ENCODE data around the gene NRXN3. TPM values are rescaled to one million over a fixed set of nuclear protein-coding genes. Genes with fewer than 3 reads are reported as not detected.

NRXN3 gene
- total and polyA plus RNA-seq, 2 of the 4 experiments (the other 2 are of a cell fraction) = 4.8 to 25.1 TPM

GRCh38 chr14:78535041-78535440 is 364.9 kb downstream of the NRXN3 start:
- Histone ChIP-seq H3K18ac (ENCODE audit: low read depth, low read length) (no peak overlapping the region), H3K9me1 (ENCODE audit: insufficient read depth, low read length) (no peaks in the 10 kb centered on the region), H3K27me3 (ENCODE audit: control insufficient read depth, insufficient read depth, low read length) (no peaks in the 10 kb centered on the region), H4K91ac (ENCODE audit: insufficient read depth, low read depth, low read length) (no peak overlapping the region), H3K27ac (ENCODE audit: insufficient read depth, low read length) (no peak overlapping the region), H3K79me1 (ENCODE audit: low read depth in 1 of 2, low read length in 2 of 2) (no peaks in the 10 kb centered on the region), H4K20me1 (ENCODE audit: insufficient read depth, low read length) (no peaks in the 10 kb centered on the region), H3K4ac (ENCODE audit: low read depth, low read length) (no peak overlapping the region), H3K9ac (ENCODE audit: low read depth, low read length) (no peak overlapping the region), H2BK120ac (ENCODE audit: low read depth, low read length) (no peak overlapping the region), H3K9me3 (ENCODE audit: control insufficient read depth, insufficient read depth, low read length) (peaks cover 7% of the 10 kb centered on the region; the same call in 1 of the 2 replicates), H3K4me1 (ENCODE audit: control insufficient read depth, insufficient read depth, low read length) (no peaks in the 10 kb centered on the region), H3K23ac (ENCODE audit: low read depth, low read length) (no peak overlapping the region), H2AK9ac (replicated peaks; ENCODE audit: low read depth, low read length, poor library complexity) (no peak overlapping the region), H2BK20ac (ENCODE audit: low read depth, low read length) (no peak overlapping the region), H2AFZ (replicated peaks; ENCODE audit: low read length, poor library complexity) (no peak overlapping the region), H2BK15ac (ENCODE audit: low read depth, low read length) (no peak overlapping the region), H4K5ac (ENCODE audit: low read depth, low read length) (no peak overlapping the region), H2AK5ac (ENCODE audit: low read depth, low read length) (no peak overlapping the region), H3K36me3 (ENCODE audit: control insufficient read depth, insufficient read depth, low read length) (no peaks in the 10 kb centered on the region), H3K56ac (ENCODE audit: extremely low read depth, insufficient read depth, low read length) (no peak overlapping the region), H3K4me3 (ENCODE audit: insufficient read depth, low read depth, low read length) (no peak overlapping the region), H2BK5ac (ENCODE audit: low read depth, low read length, poor library complexity, severe bottlenecking) (no peak overlapping the region), H3K4me2 (ENCODE audit: low read depth, low read length) (no peak overlapping the region), H4K8ac (ENCODE audit: low read depth in 2 of 2, low read length in 2 of 2) (no peak overlapping the region), H3K14ac (replicated peaks; ENCODE audit: low read depth, low read length) (no peak overlapping the region)
- TF ChIP-seq RAD21 (IDR thresholded peaks at IDR 0.05; ENCODE audit: low read length) = no peak
- no peak for TF ChIP-seq ELK1 (IDR thresholded peaks at IDR 0.05; ENCODE audit: borderline replicate concordance, low read depth, low read length)
- no peak for TF ChIP-seq SMC3 (IDR thresholded peaks at IDR 0.05; ENCODE audit: low read depth, low read length)
- TF ChIP-seq CHD1 (IDR thresholded peaks at IDR 0.05; ENCODE audit: low read depth, low read length) = no peak
- TF ChIP-seq RCOR1 (IDR thresholded peaks at IDR 0.05; ENCODE audit: insufficient replicate concordance, low read length) = no peak
- no peak for TF ChIP-seq FOS (IDR thresholded peaks at IDR 0.05; ENCODE audit: low read depth, low read length)
- TF ChIP-seq BHLHE40 (IDR thresholded peaks at IDR 0.05; ENCODE audit: low read depth, low read length) = no peak
- TF ChIP-seq POLR2A (IDR thresholded peaks at IDR 0.05; ENCODE audit: low read depth, low read length) = no peak
- no peak for TF ChIP-seq RFX5 (IDR thresholded peaks at IDR 0.05; ENCODE audit: low read depth, low read length)
- TF ChIP-seq USF2 (IDR thresholded peaks at IDR 0.05; ENCODE audit: low read depth, low read length) = no peak
- no peak for TF ChIP-seq CEBPB (IDR thresholded peaks at IDR 0.05; ENCODE audit: low read depth, low read length)
- no peak for TF ChIP-seq MAFK (IDR thresholded peaks at IDR 0.05; ENCODE audit: low read depth, low read length)
- no peak for TF ChIP-seq MXI1 (IDR thresholded peaks at IDR 0.05; ENCODE audit: borderline replicate concordance, low read depth, low read length)
- TF ChIP-seq CTCF (conservative IDR thresholded peaks at IDR 0.05; ENCODE audit: low read depth, low read length) = no peak
- TF ChIP-seq MAZ (IDR thresholded peaks at IDR 0.05; ENCODE audit: borderline replicate concordance, low read depth, low read length) = no peak
- dilution Hi-C loops (cut with HindIII; ENCODE audit: low sequenced_read_pairs, unreplicated experiment) = no loop called here
- CTCF ChIA-PET = no interaction called here
- intact Hi-C loops (cut with micrococcal nuclease) = no loop called here
- no peak for DNase-seq
- BruUV-seq (replicated peaks) = no TSS peak
- POLR2A ChIA-PET (ENCODE audit: unreplicated experiment) = no interaction called here
- ATAC-seq (ENCODE audit: low read depth) = no peak
- in situ Hi-C loops (cut with MboI; ENCODE audit: low sequenced_read_pairs) = no loop called here

Measured in IMR-90 (cell line).